Endothelial cell of umbilical vein (primary cell): ENCODE measurements around the gene ARFGEF3.
"Not testable (repeated sequence)": the region's sequence is repeated elsewhere in the genome, so short reads cannot be mapped to it uniquely, and the experiment has no call there.

Source experiments
- EZH2 ChIP-seq: IDR thresholded peaks from 2 replicates; pipeline ENCODE4 v1.6.1; 2012; ENCODE audit warnings: borderline replicate concordance, low read depth, mild to moderate bottlenecking, moderate library complexity, low read length, inconsistent platforms; ENCODE audit not compliant: severe bottlenecking
- FOS ChIP-seq: IDR thresholded peaks from 2 replicates; pipeline ENCODE4 v1.6.1; 2011; ENCODE audit warnings: mild to moderate bottlenecking, low read length, moderate library complexity, borderline replicate concordance; ENCODE audit not compliant: insufficient read depth
- GATA2 ChIP-seq: IDR thresholded peaks from 2 replicates; pipeline ENCODE4 v1.7.0; 2011; ENCODE audit warnings: low read depth, mild to moderate bottlenecking, moderate library complexity, mixed read lengths, low read length; ENCODE audit not compliant: insufficient read length, insufficient read depth
- JUN ChIP-seq: IDR thresholded peaks from 2 replicates; pipeline ENCODE4 v1.6.1; 2011; ENCODE audit warnings: borderline replicate concordance, low read depth; ENCODE audit not compliant: insufficient read length, insufficient read depth
- MAX ChIP-seq: IDR thresholded peaks from 2 replicates; pipeline ENCODE4 v1.6.1; 2011; ENCODE audit not compliant: insufficient read depth, insufficient read length
- MYC ChIP-seq: IDR thresholded peaks from one replicate; pipeline ENCODE4 v1.6.1; 2011; ENCODE audit warnings: mild to moderate bottlenecking, low read depth, low read length
- POLR2A ChIP-seq: IDR thresholded peaks from 2 replicates; pipeline ENCODE4 v1.6.1; 2012; ENCODE audit warnings: low read depth, mild to moderate bottlenecking, control low read depth, low read length
- POLR2AphosphoS5 ChIP-seq: IDR thresholded peaks from 2 replicates; pipeline ENCODE4 v1.6.1; 2012; ENCODE audit warnings: low read depth, mild to moderate bottlenecking, control low read depth, low read length, moderate library complexity; ENCODE audit not compliant: insufficient read depth
- TF ChIP-seq, protein P1 (sequence below), 2 donors: IDR thresholded peaks; 1 replicate in 1 of 2; 2 replicates in 1 of 2; pipeline ENCODE4 v1.5.1; 2011; ENCODE audit warnings: low read length in 2 of 2, mild to moderate bottlenecking in 2 of 2, moderate library complexity in 2 of 2, control low read depth in 1 of 2, inconsistent platforms in 1 of 2, low read depth in 1 of 2; ENCODE audit not compliant: insufficient read depth in 1 of 2; ENCODE audit errors: extremely low read depth in 1 of 2

DNA sequence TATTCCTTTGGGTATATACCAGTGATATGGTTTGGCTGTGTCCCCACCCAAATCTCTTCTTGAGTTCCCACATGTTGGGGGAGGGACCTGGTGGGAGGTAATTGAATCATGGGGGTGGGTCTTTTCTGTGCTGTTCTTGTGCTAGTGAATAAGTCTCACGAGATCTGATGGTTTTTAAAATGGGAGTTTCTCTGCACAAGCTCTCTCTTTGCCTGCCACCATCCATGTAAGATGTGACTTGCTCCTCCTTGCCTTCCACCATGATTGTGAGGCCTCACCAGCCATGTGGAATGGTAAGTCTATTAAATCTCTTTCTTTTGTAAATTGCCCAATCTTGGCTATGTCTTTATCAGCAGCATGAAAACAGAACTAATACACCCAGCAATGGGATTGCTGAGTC lies 42.5 kb upstream of the ARFGEF3 start:
- TF ChIP-seq, protein P1, sequence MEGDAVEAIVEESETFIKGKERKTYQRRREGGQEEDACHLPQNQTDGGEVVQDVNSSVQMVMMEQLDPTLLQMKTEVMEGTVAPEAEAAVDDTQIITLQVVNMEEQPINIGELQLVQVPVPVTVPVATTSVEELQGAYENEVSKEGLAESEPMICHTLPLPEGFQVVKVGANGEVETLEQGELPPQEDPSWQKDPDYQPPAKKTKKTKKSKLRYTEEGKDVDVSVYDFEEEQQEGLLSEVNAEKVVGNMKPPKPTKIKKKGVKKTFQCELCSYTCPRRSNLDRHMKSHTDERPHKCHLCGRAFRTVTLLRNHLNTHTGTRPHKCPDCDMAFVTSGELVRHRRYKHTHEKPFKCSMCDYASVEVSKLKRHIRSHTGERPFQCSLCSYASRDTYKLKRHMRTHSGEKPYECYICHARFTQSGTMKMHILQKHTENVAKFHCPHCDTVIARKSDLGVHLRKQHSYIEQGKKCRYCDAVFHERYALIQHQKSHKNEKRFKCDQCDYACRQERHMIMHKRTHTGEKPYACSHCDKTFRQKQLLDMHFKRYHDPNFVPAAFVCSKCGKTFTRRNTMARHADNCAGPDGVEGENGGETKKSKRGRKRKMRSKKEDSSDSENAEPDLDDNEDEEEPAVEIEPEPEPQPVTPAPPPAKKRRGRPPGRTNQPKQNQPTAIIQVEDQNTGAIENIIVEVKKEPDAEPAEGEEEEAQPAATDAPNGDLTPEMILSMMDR (IDR thresholded peaks at IDR 0.05; ENCODE audit: extremely low read depth in 1 of 2, insufficient read depth in 1 of 2, low read depth in 1 of 2, low read length in 2 of 2): not testable (repeated sequence)
- not testable (repeated sequence) for TF ChIP-seq POLR2AphosphoS5, MYC, EZH2, POLR2A, MAX, FOS, JUN, GATA2
